ENCODE data around the gene MGAT3. TPM values are rescaled to one million over a fixed set of nuclear protein-coding genes. Genes with fewer than 3 reads are reported as not detected.

MGAT3 gene
- polyA plus RNA-seq, 3 donors, result 0.03 TPM; not detected in 2

- Histone ChIP-seq H3K36me3 (replicated peaks in 1 of 2; ENCODE audit: control insufficient read depth in 1 of 2, insufficient read depth in 2 of 2, low read length in 2 of 2) (peaks cover 32 to 37% of the 10 kb centered on the region in 2 donors), H3K9ac (ENCODE audit: insufficient read depth, low read length, poor library complexity, severe bottlenecking) (peak within 1 kb of the TSS; percentile 84), H3K27me3 (ENCODE audit: control insufficient read depth in 2 of 2, insufficient read depth in 2 of 2, low read length in 2 of 2) (no peaks in the 10 kb centered on the region), H3K27ac (ENCODE audit: low read depth in 1 of 2, low read length in 2 of 2) (peak within 1 kb of the TSS; percentile 44 to 88), H4K20me1 (ENCODE audit: insufficient read depth, low read length) (peaks cover 30% of the 10 kb centered on the region), H2AFZ (ENCODE audit: insufficient read depth, low read depth, low read length, poor library complexity, severe bottlenecking) (peak within 1 kb of the TSS; percentile 86), H3K9me3 (replicated peaks in 1 of 2; ENCODE audit: control insufficient read depth in 1 of 2, insufficient read depth in 1 of 2, low read length in 2 of 2) (no peaks in the 10 kb centered on the region), H3K79me2 (ENCODE audit: insufficient read depth, low read length) (peaks cover 51% of the 10 kb centered on the region), H3K4me2 (replicated peaks; ENCODE audit: extremely low read depth, low read length, poor library complexity, severe bottlenecking) (peak within 1 kb of the TSS; percentile 98), H3K4me3 (replicated peaks in 1 of 3; ENCODE audit: low read depth in 2 of 3, low read length in 3 of 3) (peak within 1 kb of the TSS; percentile 59 to 94 (median 75)), H3K4me1 (ENCODE audit: control insufficient read depth in 1 of 2, insufficient read depth in 2 of 2, low read length in 2 of 2) (peaks cover 15 to 24% of the 10 kb centered on the region in 2 donors)
- H3K27me3 Mint-ChIP-seq (ENCODE audit: low read depth in 3 of 3), result peaks cover 0 to 5% (median 3%) of the 10 kb centered on the region in 3 donors
- H3K9me3 Mint-ChIP-seq, result no peaks in the 10 kb centered on the region
- peak within 1 kb of the TSS; percentile 93 to 97 for H3K4me3 Mint-ChIP-seq
- peak within 1 kb of the TSS; percentile 88 to 95 (median 93) for H3K27ac Mint-ChIP-seq
- peak; percentile 96 to 98 (median 97) for DNase-seq
- peaks cover 29% of the 10 kb centered on the region for H3K4me1 Mint-ChIP-seq
- intact Hi-C loops (cut with micrococcal nuclease), result loop anchor here in 1 of 2 donors (2.0 kb wide), 1 partner anchor 19 kb away; the partner anchor contains the start of gene ATF4
- no peak for TF ChIP-seq CTCF (IDR thresholded peaks at IDR 0.05)
- peaks cover 31 to 38% of the 10 kb centered on the region in 2 donors for H3K36me3 Mint-ChIP-seq
- WGBS (ENCODE audit: insufficient coverage), result under 1% methylated on average over 53 of the region's 58 CpGs
These were observed 45.4 kb downstream of the MGAT3 start, which contains the start of gene MIEF1 for GRCh38 chr22:39502109-39502788. TSS of gene MIEF1 (plus strand) at chr22:39502290. CDS start at chr22:39511295, 9,005 bp downstream.

GRCh38 chr22:39502789-39503409, 46.1 kb downstream of the MGAT3 start:
- intact Hi-C loops (cut with micrococcal nuclease), result loop anchor here in 1 of 2 donors (2.0 kb wide), 1 partner anchor 18 kb away; the partner anchor contains the start of gene ATF4
- no peak for TF ChIP-seq CTCF (IDR thresholded peaks at IDR 0.05)
- peak overlapping the region; percentile 98 for H3K4me2 ChIP-seq (replicated peaks; ENCODE audit: extremely low read depth, low read length, poor library complexity, severe bottlenecking)
- H3K27ac ChIP-seq (ENCODE audit: low read depth in 1 of 2, low read length in 2 of 2), result peak overlapping the region; percentile 44 to 88
- H4K20me1 ChIP-seq (ENCODE audit: insufficient read depth, low read length), result peaks cover 31% of the 10 kb centered on the region
- peaks cover 34 to 42% of the 10 kb centered on the region in 2 donors for H3K36me3 Mint-ChIP-seq
- no peaks in the 10 kb centered on the region for H3K9me3 Mint-ChIP-seq
- H3K4me3 ChIP-seq (replicated peaks in 1 of 3; ENCODE audit: low read depth in 2 of 3, low read length in 3 of 3), result peak overlapping the region; percentile 59 to 94 (median 75)
- peak overlapping the region; percentile 86 for H2AFZ ChIP-seq (ENCODE audit: insufficient read depth, low read depth, low read length, poor library complexity, severe bottlenecking)
- H3K36me3 ChIP-seq (replicated peaks in 1 of 2; ENCODE audit: control insufficient read depth in 1 of 2, insufficient read depth in 2 of 2, low read length in 2 of 2), result peaks cover 34 to 43% of the 10 kb centered on the region in 2 donors
- peaks cover 29% of the 10 kb centered on the region for H3K4me1 Mint-ChIP-seq
- H3K9ac ChIP-seq (ENCODE audit: insufficient read depth, low read length, poor library complexity, severe bottlenecking), result peak overlapping the region; percentile 84
- peaks cover 54% of the 10 kb centered on the region for H3K79me2 ChIP-seq (ENCODE audit: insufficient read depth, low read length)
- peak overlapping the region; percentile 93 to 97 for H3K4me3 Mint-ChIP-seq
- H3K9me3 ChIP-seq (replicated peaks in 1 of 2; ENCODE audit: control insufficient read depth in 1 of 2, insufficient read depth in 1 of 2, low read length in 2 of 2), result no peaks in the 10 kb centered on the region
- peak overlapping the region; percentile 88 to 94 (median 91) for H3K27ac Mint-ChIP-seq
- H3K27me3 ChIP-seq (ENCODE audit: control insufficient read depth in 2 of 2, insufficient read depth in 2 of 2, low read length in 2 of 2), result no peaks in the 10 kb centered on the region
- peak in 1 of 3 donors; percentile 61 for DNase-seq
- H3K27me3 Mint-ChIP-seq (ENCODE audit: low read depth in 3 of 3), result peaks cover 0 to 4% (median 0%) of the 10 kb centered on the region in 3 donors
- H3K4me1 ChIP-seq (ENCODE audit: control insufficient read depth in 1 of 2, insufficient read depth in 2 of 2, low read length in 2 of 2), result peaks cover 15 to 24% of the 10 kb centered on the region in 2 donors
- 2% methylated on average over 8 of the region's 18 CpGs for WGBS (ENCODE audit: insufficient coverage)
